ENCODE results near the gene ARHGEF19.

ARHGEF19 gene

DNA sequence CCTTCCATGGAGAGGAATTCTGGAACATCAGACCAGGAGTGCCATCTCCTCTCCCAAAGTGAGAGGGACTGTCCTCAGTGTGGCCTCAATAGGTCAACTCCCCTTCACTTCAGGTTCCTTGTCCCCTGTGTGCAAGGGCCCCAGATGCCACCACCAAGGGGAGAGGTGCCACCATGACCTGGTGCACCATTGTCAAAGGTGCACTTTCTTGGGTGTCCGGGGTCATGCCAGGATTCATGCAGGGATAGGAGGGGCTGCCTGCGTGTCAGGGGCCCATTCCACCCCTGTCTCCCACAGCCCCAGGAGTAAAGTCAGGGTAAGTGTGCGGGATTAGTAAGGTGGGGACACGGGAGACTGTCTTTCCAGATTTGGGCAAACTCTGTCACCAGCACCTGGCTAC is 35.1 kb downstream of the ARHGEF19 start:
- no peaks in the 10 kb centered on the region for H3K9me3 ChIP-seq (ENCODE audit: control insufficient read depth in 2 of 2, low read length in 2 of 2)
- peaks cover 75% of the 10 kb centered on the region for H3K4me1 ChIP-seq (ENCODE audit: control insufficient read depth, insufficient read depth, low read length)
- H3K36me3 ChIP-seq (ENCODE audit: control insufficient read depth in 2 of 2, insufficient read depth in 2 of 2, low read length in 2 of 2): no peaks in the 10 kb centered on the region
- H3K27ac ChIP-seq (ENCODE audit: low read length): peak overlapping the region; percentile 95
- H3K27me3 ChIP-seq (ENCODE audit: control insufficient read depth in 1 of 2, insufficient read depth in 2 of 2, low read length in 2 of 2): no peaks in the 10 kb centered on the region
- H3K4me3 ChIP-seq (ENCODE audit: low read length in 2 of 2): no peak overlapping the region
- peak overlapping the region in 1 of 2 donors; percentile 5 for H3K9ac ChIP-seq (ENCODE audit: low read length in 2 of 2)

DNA sequence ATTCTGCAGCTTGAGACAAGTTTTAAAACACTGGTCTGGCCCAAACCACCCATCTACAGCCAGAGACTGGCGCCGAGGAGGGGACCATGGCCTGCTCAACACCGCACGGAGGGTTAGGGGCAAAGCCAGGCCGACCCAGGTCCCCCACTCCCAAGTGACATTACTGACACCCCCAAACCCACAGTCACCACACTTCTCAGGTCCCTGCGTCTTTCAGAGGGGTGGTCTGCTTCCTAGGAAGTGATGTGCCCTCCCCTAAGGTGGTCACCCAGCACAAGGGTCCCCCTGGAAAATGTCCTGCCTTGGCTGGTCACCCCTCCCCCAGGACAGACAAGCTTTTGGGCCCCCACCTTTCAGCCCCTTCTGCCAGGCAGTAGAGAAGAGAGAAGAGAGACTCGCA is 35.8 kb downstream of the ARHGEF19 start:
- Histone ChIP-seq H3K27me3 (ENCODE audit: control insufficient read depth in 1 of 2, insufficient read depth in 2 of 2, low read length in 2 of 2) (no peaks in the 10 kb centered on the region), H3K4me3 (ENCODE audit: low read length in 2 of 2) (peak overlapping the region; percentile 27 to 44), H3K4me1 (ENCODE audit: control insufficient read depth, insufficient read depth, low read length) (peaks cover 68% of the 10 kb centered on the region), H3K27ac (ENCODE audit: low read length) (peak overlapping the region; percentile 95), H3K9ac (ENCODE audit: low read length in 2 of 2) (peak overlapping the region; percentile 54 to 78), H3K9me3 (ENCODE audit: control insufficient read depth in 2 of 2, low read length in 2 of 2) (no peaks in the 10 kb centered on the region), H3K36me3 (ENCODE audit: control insufficient read depth in 2 of 2, insufficient read depth in 2 of 2, low read length in 2 of 2) (no peaks in the 10 kb centered on the region)

DNA sequence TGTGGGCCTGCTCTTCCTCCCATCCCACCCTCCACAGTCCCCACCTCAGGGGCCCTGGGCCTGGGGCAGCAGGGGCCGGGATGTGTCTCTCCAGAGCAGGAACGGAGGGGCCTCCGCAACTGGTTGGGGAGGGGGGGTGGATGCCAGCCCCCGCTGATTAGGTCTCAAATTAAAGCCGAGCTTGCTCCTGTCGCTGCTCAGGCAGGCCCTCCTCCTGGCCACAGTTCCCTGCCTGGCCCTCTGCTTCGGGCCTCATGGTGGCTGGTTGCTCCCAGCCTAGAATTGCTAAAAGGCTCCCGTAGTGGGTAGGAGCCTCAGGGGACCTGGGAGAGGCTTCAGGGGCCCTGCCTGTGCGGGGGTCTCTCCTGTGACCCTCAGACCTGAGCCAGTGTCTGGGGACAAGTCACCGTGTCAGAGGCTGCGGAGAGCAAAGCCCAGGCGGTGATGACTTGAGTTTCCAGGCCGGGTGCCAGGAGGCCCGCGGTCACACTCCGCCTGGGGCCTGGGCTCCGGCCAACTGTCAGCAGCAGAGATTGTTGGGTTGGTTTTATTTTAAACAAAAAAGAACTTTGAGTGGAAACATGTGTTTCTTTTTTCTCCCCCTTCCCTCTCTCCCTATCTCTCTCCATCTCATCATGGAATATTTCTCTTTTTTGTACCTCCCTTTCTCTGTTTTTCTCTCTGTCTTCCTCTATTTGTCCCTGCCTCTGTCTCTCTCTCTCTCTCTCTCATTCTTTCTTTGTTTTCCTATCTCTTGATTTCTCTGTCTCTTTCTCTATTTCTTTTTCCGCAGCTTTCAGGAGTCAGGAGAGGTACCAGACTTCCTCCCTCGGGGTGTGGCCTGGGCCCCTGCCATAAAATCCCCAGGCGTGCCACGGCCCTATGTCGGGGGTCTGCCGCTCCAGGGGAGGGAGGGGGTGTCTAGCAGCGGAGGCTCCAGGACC is 36.6 kb downstream of the ARHGEF19 start:
- Histone ChIP-seq H3K9ac (ENCODE audit: low read length in 2 of 2) (peak overlapping the region; percentile 54 to 78), H3K9me3 (ENCODE audit: control insufficient read depth in 2 of 2, low read length in 2 of 2) (no peaks in the 10 kb centered on the region), H3K4me3 (ENCODE audit: low read length in 2 of 2) (peak overlapping the region in 1 of 2 donors; percentile 44), H3K36me3 (ENCODE audit: control insufficient read depth in 2 of 2, insufficient read depth in 2 of 2, low read length in 2 of 2) (no peaks in the 10 kb centered on the region), H3K27me3 (ENCODE audit: control insufficient read depth in 1 of 2, insufficient read depth in 2 of 2, low read length in 2 of 2) (no peaks in the 10 kb centered on the region), H3K4me1 (ENCODE audit: control insufficient read depth, insufficient read depth, low read length) (peaks cover 60% of the 10 kb centered on the region), H3K27ac (ENCODE audit: low read length) (peak overlapping the region; percentile 95)

DNA sequence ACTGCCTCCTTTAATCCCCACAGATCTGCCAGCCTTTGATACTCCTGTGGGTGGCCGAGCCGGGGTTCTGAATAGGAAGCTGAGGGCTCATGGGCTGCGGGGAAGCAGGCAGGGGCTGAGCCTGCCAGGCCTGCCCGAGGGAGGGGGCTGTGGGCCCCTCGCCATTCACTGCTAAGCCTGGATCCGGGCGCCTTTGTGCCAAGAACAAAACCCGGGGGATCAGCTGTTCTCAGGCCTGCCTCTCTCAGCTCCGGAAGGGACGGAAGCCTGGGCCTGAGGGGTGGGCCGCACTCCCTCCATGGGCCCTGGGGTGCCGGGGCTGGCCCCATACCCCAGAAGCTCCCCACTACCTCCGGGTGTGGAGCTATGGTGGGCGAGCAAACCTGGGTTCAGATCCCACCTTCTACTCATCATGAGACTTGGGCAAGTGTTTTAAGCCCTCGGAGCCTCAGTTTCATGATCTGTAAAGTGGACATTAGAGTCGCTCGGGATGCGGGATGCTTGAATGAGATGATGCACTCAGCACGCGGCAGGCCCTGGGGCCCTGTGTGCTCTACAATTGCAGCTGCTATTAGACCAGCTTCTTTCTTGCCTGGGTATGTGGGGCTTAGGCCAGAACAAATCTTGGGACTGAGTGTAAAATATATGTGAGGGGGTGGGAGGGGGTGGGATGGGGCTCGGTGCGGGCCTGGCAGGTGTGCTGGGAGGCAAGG is 37.4 kb downstream of the ARHGEF19 start:
- H3K4me3 ChIP-seq (ENCODE audit: low read length in 2 of 2): no peak overlapping the region
- peaks cover 59% of the 10 kb centered on the region for H3K4me1 ChIP-seq (ENCODE audit: control insufficient read depth, insufficient read depth, low read length)
- no peaks in the 10 kb centered on the region for H3K27me3 ChIP-seq (ENCODE audit: control insufficient read depth in 1 of 2, insufficient read depth in 2 of 2, low read length in 2 of 2)
- no peaks in the 10 kb centered on the region for H3K36me3 ChIP-seq (ENCODE audit: control insufficient read depth in 2 of 2, insufficient read depth in 2 of 2, low read length in 2 of 2)
- H3K9me3 ChIP-seq (ENCODE audit: control insufficient read depth in 2 of 2, low read length in 2 of 2): no peaks in the 10 kb centered on the region
- peak overlapping the region; percentile 29 to 33 for H3K9ac ChIP-seq (ENCODE audit: low read length in 2 of 2)
- H3K27ac ChIP-seq (ENCODE audit: low read length): peak overlapping the region; percentile 95

DNA sequence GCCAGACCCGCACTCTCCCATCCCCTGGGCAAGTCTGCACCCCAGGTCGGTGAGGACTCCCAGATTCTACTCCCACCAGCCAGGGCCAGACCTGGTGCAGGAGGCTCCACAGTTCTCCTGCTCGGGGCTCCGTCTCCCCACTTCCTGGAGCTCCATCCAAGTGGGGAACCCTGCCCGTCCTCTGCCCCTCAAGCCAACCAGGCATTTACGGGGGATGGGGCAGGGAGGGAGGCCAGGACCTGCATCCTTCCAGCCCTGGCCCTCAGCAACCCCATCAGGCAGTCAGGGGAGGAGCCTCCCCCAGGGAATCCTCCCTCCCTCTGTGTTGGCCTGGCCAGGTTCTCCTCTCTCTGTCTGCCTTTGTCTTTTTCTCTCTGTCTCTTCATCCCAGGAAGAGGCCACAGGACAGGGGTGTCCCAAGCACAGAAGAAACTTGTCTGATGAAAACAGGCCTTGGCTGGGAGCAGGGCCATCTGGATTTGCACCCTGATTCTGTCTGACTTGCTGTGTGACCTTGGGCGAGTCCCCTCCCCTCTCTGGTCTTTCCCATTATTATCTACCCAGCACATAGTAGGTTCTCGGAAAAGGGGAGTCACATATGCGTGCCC is 38.1 kb downstream of the ARHGEF19 start:
- H3K36me3 ChIP-seq (ENCODE audit: control insufficient read depth in 2 of 2, insufficient read depth in 2 of 2, low read length in 2 of 2): no peaks in the 10 kb centered on the region
- H3K9me3 ChIP-seq (ENCODE audit: control insufficient read depth in 2 of 2, low read length in 2 of 2): no peaks in the 10 kb centered on the region
- no peaks in the 10 kb centered on the region for H3K27me3 ChIP-seq (ENCODE audit: control insufficient read depth in 1 of 2, insufficient read depth in 2 of 2, low read length in 2 of 2)
- H3K9ac ChIP-seq (ENCODE audit: low read length in 2 of 2): peak overlapping the region; percentile 23 to 29
- H3K27ac ChIP-seq (ENCODE audit: low read length): peak overlapping the region; percentile 95
- peaks cover 59% of the 10 kb centered on the region for H3K4me1 ChIP-seq (ENCODE audit: control insufficient read depth, insufficient read depth, low read length)
- no peak overlapping the region for H3K4me3 ChIP-seq (ENCODE audit: low read length in 2 of 2)

DNA sequence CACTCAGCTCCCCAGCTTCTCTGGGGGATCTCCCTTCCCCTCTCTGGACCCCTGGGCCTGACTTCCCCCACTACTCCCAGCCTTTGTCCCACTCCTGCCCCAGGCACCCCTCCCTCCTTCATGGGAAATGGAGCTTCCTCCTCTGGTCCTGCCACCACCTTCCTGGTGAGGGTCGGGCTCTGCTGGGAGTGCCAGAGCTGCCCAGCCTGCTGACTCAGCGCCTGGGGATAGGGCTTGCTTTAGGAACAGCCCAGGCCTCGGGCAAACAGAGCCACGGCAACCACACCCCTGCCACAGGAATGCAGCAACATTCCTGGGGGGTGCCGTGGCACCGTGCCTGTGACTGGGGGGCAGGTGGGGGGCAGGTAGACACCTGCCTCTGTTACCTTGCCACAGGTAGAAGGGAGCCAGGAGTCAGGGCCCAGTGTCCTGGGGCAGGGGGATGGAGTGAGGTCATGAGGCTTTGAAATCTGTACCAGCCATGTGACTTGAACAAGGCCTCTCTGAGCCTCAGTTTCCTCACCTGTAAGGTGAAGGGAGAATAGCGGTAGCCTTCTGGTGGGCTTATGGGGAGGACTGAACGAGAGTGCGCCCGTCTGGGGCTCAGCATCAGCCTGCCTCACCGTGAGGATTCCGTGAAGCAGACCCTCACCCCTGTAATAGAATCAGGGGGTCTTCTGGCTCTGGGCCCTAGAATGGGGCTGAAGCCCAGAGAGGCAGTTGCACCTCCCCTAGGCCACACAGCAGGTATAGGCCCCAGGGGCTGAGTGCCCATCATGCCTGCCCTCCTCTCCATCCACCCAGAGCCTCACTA is 38.8 kb downstream of the ARHGEF19 start:
- Histone ChIP-seq H3K27ac (ENCODE audit: low read length) (no peak overlapping the region), H3K4me3 (ENCODE audit: low read length in 2 of 2) (no peak overlapping the region), H3K36me3 (ENCODE audit: control insufficient read depth in 2 of 2, insufficient read depth in 2 of 2, low read length in 2 of 2) (no peaks in the 10 kb centered on the region), H3K4me1 (ENCODE audit: control insufficient read depth, insufficient read depth, low read length) (peaks cover 53% of the 10 kb centered on the region), H3K27me3 (ENCODE audit: control insufficient read depth in 1 of 2, insufficient read depth in 2 of 2, low read length in 2 of 2) (no peaks in the 10 kb centered on the region), H3K9me3 (ENCODE audit: control insufficient read depth in 2 of 2, low read length in 2 of 2) (no peaks in the 10 kb centered on the region), H3K9ac (ENCODE audit: low read length in 2 of 2) (no peak overlapping the region)

DNA sequence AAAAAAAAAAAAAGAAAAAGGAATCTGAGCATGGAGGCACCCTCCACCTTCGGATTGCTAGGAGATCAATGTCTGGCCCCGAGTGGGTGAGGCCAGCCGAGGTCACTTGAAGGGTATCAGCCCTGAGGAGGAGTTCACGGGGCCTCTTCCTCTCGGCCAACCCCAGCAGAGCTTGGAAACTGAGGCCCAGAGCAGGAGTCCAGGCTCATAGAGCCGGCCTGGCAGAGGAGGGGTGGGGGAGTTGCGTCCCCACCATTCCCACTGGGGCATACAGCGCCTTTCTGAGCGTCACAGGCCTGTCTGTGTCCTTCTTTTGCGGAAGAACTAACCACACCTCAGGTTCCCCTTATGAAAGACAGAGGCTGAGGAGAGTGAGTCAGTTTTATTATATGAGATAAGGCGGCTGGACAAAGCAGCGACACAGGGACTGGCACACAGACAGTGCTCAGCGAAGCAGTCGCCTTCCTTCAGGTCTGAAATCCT is 39.4 kb downstream of the ARHGEF19 start:
- no peak overlapping the region for H3K9ac ChIP-seq (ENCODE audit: low read length in 2 of 2)
- H3K4me3 ChIP-seq (ENCODE audit: low read length in 2 of 2): no peak overlapping the region
- H3K27ac ChIP-seq (ENCODE audit: low read length): no peak overlapping the region
- H3K36me3 ChIP-seq (ENCODE audit: control insufficient read depth in 2 of 2, insufficient read depth in 2 of 2, low read length in 2 of 2): no peaks in the 10 kb centered on the region
- no peaks in the 10 kb centered on the region for H3K27me3 ChIP-seq (ENCODE audit: control insufficient read depth in 1 of 2, insufficient read depth in 2 of 2, low read length in 2 of 2)
- no peaks in the 10 kb centered on the region for H3K9me3 ChIP-seq (ENCODE audit: control insufficient read depth in 2 of 2, low read length in 2 of 2)
- H3K4me1 ChIP-seq (ENCODE audit: control insufficient read depth, insufficient read depth, low read length): peaks cover 50% of the 10 kb centered on the region

DNA sequence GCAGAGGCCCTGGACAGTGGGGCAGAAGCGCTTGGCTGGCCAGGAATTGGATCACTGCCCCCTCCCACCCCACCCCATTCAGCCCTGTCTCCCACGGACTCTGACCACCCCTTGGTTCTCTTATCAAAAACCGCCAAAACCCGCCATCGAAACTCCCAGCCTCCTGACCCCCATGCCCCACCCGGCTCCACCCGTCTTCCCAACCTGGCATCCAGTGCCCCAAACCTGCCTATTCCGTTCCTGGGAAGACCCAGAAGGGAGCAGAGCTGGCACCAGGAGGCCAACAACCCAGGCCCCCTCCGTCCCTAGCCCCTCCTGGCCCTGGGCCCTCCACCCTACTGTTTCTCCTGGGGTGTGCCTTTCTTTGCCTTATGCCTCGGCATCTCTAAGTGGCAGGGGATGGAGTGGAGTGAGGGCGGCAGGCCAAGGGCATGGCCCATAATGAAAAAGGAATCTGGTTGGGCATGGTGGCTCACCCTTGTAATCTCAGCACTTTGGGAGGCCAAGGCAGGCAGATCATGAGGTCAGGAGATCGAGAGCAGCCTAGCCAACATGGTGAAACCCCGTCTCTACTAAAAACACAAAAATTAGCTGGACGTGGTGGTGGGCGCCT is 40.1 kb downstream of the ARHGEF19 start:
- H3K27me3 ChIP-seq (ENCODE audit: control insufficient read depth in 1 of 2, insufficient read depth in 2 of 2, low read length in 2 of 2): no peaks in the 10 kb centered on the region
- H3K9me3 ChIP-seq (ENCODE audit: control insufficient read depth in 2 of 2, low read length in 2 of 2): no peaks in the 10 kb centered on the region
- no peak overlapping the region for H3K9ac ChIP-seq (ENCODE audit: low read length in 2 of 2)
- H3K27ac ChIP-seq (ENCODE audit: low read length): no peak overlapping the region
- no peak overlapping the region for H3K4me3 ChIP-seq (ENCODE audit: low read length in 2 of 2)
- H3K36me3 ChIP-seq (ENCODE audit: control insufficient read depth in 2 of 2, insufficient read depth in 2 of 2, low read length in 2 of 2): no peaks in the 10 kb centered on the region
- peaks cover 46% of the 10 kb centered on the region for H3K4me1 ChIP-seq (ENCODE audit: control insufficient read depth, insufficient read depth, low read length)

DNA sequence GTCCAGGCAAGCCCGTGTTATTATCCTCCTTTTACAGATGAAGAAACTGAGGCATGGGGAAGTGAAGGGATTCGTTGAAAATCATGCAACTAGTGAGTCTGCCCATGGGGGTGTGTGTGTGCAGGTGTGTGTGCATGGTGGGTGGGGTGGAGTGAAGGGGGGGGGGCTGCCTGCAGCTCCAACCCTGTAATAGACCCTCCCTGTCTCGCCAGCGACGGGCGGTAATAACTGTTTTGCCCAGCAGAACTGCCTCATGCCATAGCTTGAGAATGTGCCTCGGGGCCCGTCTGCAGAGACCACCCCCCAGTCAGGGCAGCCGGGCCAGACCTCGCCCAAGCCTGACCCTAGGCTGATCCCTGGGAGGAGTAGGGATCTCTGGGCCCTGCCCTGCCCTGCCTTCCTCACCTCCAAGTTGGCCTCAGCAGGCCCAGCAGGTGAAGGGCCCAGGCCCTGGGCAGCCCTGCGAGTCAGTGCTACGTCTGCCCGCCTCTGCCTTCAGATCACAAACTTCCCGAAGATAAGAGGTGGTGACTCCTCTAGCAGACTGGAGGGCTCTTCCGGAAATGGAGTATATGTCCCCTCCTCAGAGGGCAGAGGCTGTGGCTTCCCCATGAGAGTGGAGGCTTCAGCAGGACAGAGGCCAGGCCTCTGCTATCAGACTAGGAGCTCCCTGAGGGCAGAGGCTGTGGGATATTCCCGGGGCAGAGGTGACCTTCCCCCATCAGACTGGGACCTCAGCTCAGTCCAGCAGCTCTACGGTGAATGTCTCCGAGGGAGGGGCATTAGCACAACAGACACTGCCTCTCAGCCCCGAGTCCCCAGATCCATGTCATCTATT is 40.9 kb downstream of the ARHGEF19 start:
- Histone ChIP-seq H3K27ac (ENCODE audit: low read length) (no peak overlapping the region), H3K9ac (ENCODE audit: low read length in 2 of 2) (no peak overlapping the region), H3K4me1 (ENCODE audit: control insufficient read depth, insufficient read depth, low read length) (peaks cover 41% of the 10 kb centered on the region), H3K36me3 (ENCODE audit: control insufficient read depth in 2 of 2, insufficient read depth in 2 of 2, low read length in 2 of 2) (no peaks in the 10 kb centered on the region), H3K27me3 (ENCODE audit: control insufficient read depth in 1 of 2, insufficient read depth in 2 of 2, low read length in 2 of 2) (no peaks in the 10 kb centered on the region), H3K4me3 (ENCODE audit: low read length in 2 of 2) (no peak overlapping the region), H3K9me3 (ENCODE audit: control insufficient read depth in 2 of 2, low read length in 2 of 2) (no peaks in the 10 kb centered on the region)

Measured in stomach smooth muscle (tissue), 2 donors.